Glutamatergic neuron (in vitro differentiated cells): ENCODE data around the gene NFIC. TPM values are rescaled to one million over a fixed set of nuclear protein-coding genes. Genes with fewer than 3 reads are reported as not detected.
"Not testable (repeated sequence)": the region's sequence is repeated elsewhere in the genome, so short reads cannot be mapped to it uniquely, and the experiment has no call there.

Experiments used
- DNase-seq: peaks from one replicate; pipeline ENCODE4 v3.0.0; 2022
- H3K27ac Mint-ChIP-seq: one replicate; pipeline ENCODE4 v1.8.0; 2020; ENCODE audit warnings: mild to moderate bottlenecking, mixed read lengths, inconsistent platforms; ENCODE audit not compliant: unreplicated experiment
- H3K27me3 Mint-ChIP-seq: one replicate; pipeline ENCODE4 v1.8.0; 2020; ENCODE audit warnings: mild to moderate bottlenecking, moderate library complexity, mixed read lengths, inconsistent platforms; ENCODE audit not compliant: unreplicated experiment
- H3K36me3 Mint-ChIP-seq: one replicate; pipeline ENCODE4 v1.8.0; 2020; ENCODE audit warnings: mild to moderate bottlenecking, mixed read lengths, inconsistent platforms; ENCODE audit not compliant: unreplicated experiment
- H3K4me1 Mint-ChIP-seq: one replicate; pipeline ENCODE4 v1.8.0; 2020; ENCODE audit warnings: mild to moderate bottlenecking, low read depth, mixed read lengths, inconsistent platforms; ENCODE audit not compliant: unreplicated experiment
- H3K4me3 Mint-ChIP-seq: one replicate; pipeline ENCODE4 v1.8.0; 2020; ENCODE audit warnings: mild to moderate bottlenecking, mixed read lengths, inconsistent platforms; ENCODE audit not compliant: unreplicated experiment
- H3K9me3 Mint-ChIP-seq: one replicate; pipeline ENCODE4 v1.8.0; 2020; ENCODE audit warnings: mild to moderate bottlenecking, moderate library complexity, mixed read lengths, inconsistent platforms; ENCODE audit not compliant: unreplicated experiment
- CTCF ChIP-seq: fragments of 200-600 bp; sonication (generic); IDR thresholded peaks from one replicate; pipeline ENCODE4 v1.5.0; 2021; ENCODE audit not compliant: partially characterized antibody, unreplicated experiment
- total RNA-seq: library from RNA; stranded (reverse); fragmentation: NEBNext Ultra II Directional; extraction: Animal tissue kit (Norgen Biotek cat#: 25700); gene quantifications from one replicate; pipeline ENCODE4 v1.2.1, GENCODE V29; 2021; ENCODE audit not compliant: unreplicated experiment

The NFIC gene
- total RNA-seq, 1 donor from 2014 or later: 2.0 TPM

- TF ChIP-seq CTCF: no peak
- Mint-ChIP-seq H3K27ac (no peak overlapping the region), H3K27me3 (peaks cover 10% of the 10 kb centered on the region), H3K4me1 (no peaks in the 10 kb centered on the region), H3K36me3 (no peaks in the 10 kb centered on the region), H3K9me3 (peaks cover 3% of the 10 kb centered on the region), H3K4me3 (no peak overlapping the region)
- DNase-seq: no peak
These were observed 29.5 kb upstream of the NFIC start for GRCh38 chr19:3336680-3337523.

GRCh38 chr19:3338541-3339181 is 27.7 kb upstream of the NFIC start:
- Mint-ChIP-seq H3K4me3 (no peak overlapping the region), H3K9me3 (peaks cover 2% of the 10 kb centered on the region), H3K36me3 (no peaks in the 10 kb centered on the region), H3K4me1 (no peaks in the 10 kb centered on the region), H3K27ac (no peak overlapping the region), H3K27me3 (peaks cover 7% of the 10 kb centered on the region)
- DNase-seq: no peak
- no peak for TF ChIP-seq CTCF

- Mint-ChIP-seq H3K9me3 (peaks cover 2% of the 10 kb centered on the region), H3K4me1 (no peaks in the 10 kb centered on the region), H3K36me3 (no peaks in the 10 kb centered on the region), H3K27ac (no peak overlapping the region), H3K27me3 (peaks cover 4% of the 10 kb centered on the region), H3K4me3 (no peak overlapping the region)
- TF ChIP-seq CTCF: no peak
- DNase-seq: no peak
These were observed 26.0 kb upstream of the NFIC start for GRCh38 chr19:3340340-3340739.

- no peak overlapping the region for H3K27ac Mint-ChIP-seq
- peaks cover 2% of the 10 kb centered on the region for H3K9me3 Mint-ChIP-seq
- no peak for DNase-seq
- H3K36me3 Mint-ChIP-seq: no peaks in the 10 kb centered on the region
- TF ChIP-seq CTCF: no peak
- H3K4me1 Mint-ChIP-seq: no peaks in the 10 kb centered on the region
- peaks cover 4% of the 10 kb centered on the region for H3K27me3 Mint-ChIP-seq
- no peak overlapping the region for H3K4me3 Mint-ChIP-seq
These were observed 24.1 kb upstream of the NFIC start for GRCh38 chr19:3342246-3342645.

- not testable (repeated sequence) for DNase-seq, H3K36me3 Mint-ChIP-seq, H3K4me1 Mint-ChIP-seq, H3K27ac Mint-ChIP-seq, H3K4me3 Mint-ChIP-seq, H3K9me3 Mint-ChIP-seq, H3K27me3 Mint-ChIP-seq
These were observed 23.4 kb upstream of the NFIC start for GRCh38 chr19:3342962-3343361.
